Upper lobe of right lung (tissue), 1 donor: Measurements from ENCODE around the gene PDIA4. TPM values are rescaled to one million over a fixed set of nuclear protein-coding genes. Genes with fewer than 3 reads are reported as not detected.
A peak's percentile ranks its signal among the peaks of the same experiment; 100 is the strongest.
"Not testable (repeated sequence)": the region's sequence is repeated elsewhere in the genome, so short reads cannot be mapped to it uniquely, and the experiment has no call there.

Experiments
- ATAC-seq: fragments of 200-7000 bp; cut with Tn5 transposase; one replicate; pipeline ENCODE4 v1.9.1; 2020; ENCODE audit warnings: mild to moderate bottlenecking, moderate library complexity
- DNase-seq: peaks from one replicate; pipeline ENCODE4 v3.0.0-alpha.2; 2020
- H3K27ac ChIP-seq: fragments of 200-600 bp; one replicate; pipeline ENCODE4 v1.8.0; 2022
- H3K27me3 ChIP-seq: fragments of 200-600 bp; one replicate; pipeline ENCODE4 v1.8.0; 2022; ENCODE audit warnings: mild to moderate bottlenecking
- H3K36me3 ChIP-seq: fragments of 200-600 bp; one replicate; pipeline ENCODE4 v1.8.0; 2022
- H3K4me1 ChIP-seq: fragments of 200-600 bp; one replicate; pipeline ENCODE4 v1.8.0; 2022
- H3K4me3 ChIP-seq: fragments of 200-600 bp; one replicate; pipeline ENCODE4 v1.8.0; 2022; ENCODE audit warnings: mild to moderate bottlenecking
- H3K9me3 ChIP-seq: fragments of 200-600 bp; one replicate; pipeline ENCODE4 v1.8.0; 2022
- intact Hi-C: fragments of 100-400 bp; cut with DNase I; formaldehyde crosslinking; loops from one replicate; pipeline ENCODE4 v1.11.0; 2022
- total RNA-seq: library from RNA; stranded (reverse); fragmentation: NEBNext Ultra II Directional; extraction: Animal tissue kit (Norgen Biotek cat#: 25700); gene quantifications from one replicate; pipeline ENCODE4 v1.2.1, GENCODE V29; 2021
- TF ChIP-seq, protein P1 (sequence below): fragments of 200-600 bp; IDR thresholded peaks from one replicate; pipeline ENCODE4 v1.8.0; 2022; ENCODE audit warnings: antibody characterized with exemption
- donor health status: DM: no; HTN: yes; CAD: no; lungs with severe emphysema.

Gene PDIA4
- total RNA-seq, 1 donor from 2014 or later = 117 TPM

- intact Hi-C loops = loop anchor here (10.0 kb wide), 1 partner anchor 67 kb away; no protein-coding TSS in a partner anchor
- Histone ChIP-seq H3K36me3 (peaks cover 39% of the 10 kb centered on the region), H3K4me3 (no peak overlapping the region), H3K4me1 (no peaks in the 10 kb centered on the region), H3K9me3 (no peaks in the 10 kb centered on the region), H3K27ac (no peak overlapping the region), H3K27me3 (no peaks in the 10 kb centered on the region)
- TF ChIP-seq, protein P1, sequence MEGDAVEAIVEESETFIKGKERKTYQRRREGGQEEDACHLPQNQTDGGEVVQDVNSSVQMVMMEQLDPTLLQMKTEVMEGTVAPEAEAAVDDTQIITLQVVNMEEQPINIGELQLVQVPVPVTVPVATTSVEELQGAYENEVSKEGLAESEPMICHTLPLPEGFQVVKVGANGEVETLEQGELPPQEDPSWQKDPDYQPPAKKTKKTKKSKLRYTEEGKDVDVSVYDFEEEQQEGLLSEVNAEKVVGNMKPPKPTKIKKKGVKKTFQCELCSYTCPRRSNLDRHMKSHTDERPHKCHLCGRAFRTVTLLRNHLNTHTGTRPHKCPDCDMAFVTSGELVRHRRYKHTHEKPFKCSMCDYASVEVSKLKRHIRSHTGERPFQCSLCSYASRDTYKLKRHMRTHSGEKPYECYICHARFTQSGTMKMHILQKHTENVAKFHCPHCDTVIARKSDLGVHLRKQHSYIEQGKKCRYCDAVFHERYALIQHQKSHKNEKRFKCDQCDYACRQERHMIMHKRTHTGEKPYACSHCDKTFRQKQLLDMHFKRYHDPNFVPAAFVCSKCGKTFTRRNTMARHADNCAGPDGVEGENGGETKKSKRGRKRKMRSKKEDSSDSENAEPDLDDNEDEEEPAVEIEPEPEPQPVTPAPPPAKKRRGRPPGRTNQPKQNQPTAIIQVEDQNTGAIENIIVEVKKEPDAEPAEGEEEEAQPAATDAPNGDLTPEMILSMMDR = peak; percentile 18
- ATAC-seq (peak; percentile 73), DNase-seq (no peak)
Observed at GRCh38 chr7:149071641-149072437, 43.5 kb upstream of the PDIA4 start.

- Histone ChIP-seq H3K27ac (no peak overlapping the region), H3K36me3 (peaks cover 36% of the 10 kb centered on the region), H3K4me3 (no peak overlapping the region), H3K27me3 (no peaks in the 10 kb centered on the region), H3K9me3 (no peaks in the 10 kb centered on the region), H3K4me1 (no peaks in the 10 kb centered on the region)
- TF ChIP-seq, protein P1 = no peak
- DNase-seq (no peak), ATAC-seq (peak; percentile 29)
- intact Hi-C loops = loop anchor here (10.0 kb wide), 1 partner anchor 66 kb away; no protein-coding TSS in a partner anchor
Observed at GRCh38 chr7:149071182-149071635, 42.9 kb upstream of the PDIA4 start.

GRCh38 chr7:149070372-149071125, 42.2 kb upstream of the PDIA4 start:
- no peak for ATAC-seq
- Histone ChIP-seq H3K36me3 (peaks cover 36% of the 10 kb centered on the region), H3K27ac (no peak overlapping the region), H3K9me3 (no peaks in the 10 kb centered on the region), H3K4me1 (no peaks in the 10 kb centered on the region), H3K27me3 (no peaks in the 10 kb centered on the region), H3K4me3 (no peak overlapping the region)
- TF ChIP-seq, protein P1 = no peak
- intact Hi-C loops = loop anchor here (10.0 kb wide), 1 partner anchor 66 kb away; no protein-coding TSS in a partner anchor
- DNase-seq = no peak

DNA sequence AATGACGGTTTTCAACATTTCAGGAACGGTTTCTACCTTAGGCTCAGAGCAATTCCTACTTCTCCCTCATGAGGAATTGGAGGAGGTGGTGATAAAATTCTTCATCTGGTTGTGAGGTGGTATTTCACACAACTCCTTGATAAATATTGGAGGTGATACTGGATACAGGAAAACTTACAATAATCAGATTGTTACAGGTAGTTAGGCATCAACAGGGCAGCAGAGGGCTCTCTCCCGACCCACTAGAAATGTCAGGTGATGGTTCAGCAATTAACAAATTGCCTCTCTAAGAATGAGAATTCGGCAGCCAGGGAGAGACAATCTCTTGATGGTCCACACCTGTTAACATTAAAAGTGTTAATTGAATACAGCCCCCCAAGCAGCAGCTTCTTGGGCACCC, 39.6 kb upstream of the PDIA4 start:
- ATAC-seq = no peak
- no peak for DNase-seq
- TF ChIP-seq, protein P1 = no peak
- no peaks in the 10 kb centered on the region for H3K4me1 ChIP-seq
- no peaks in the 10 kb centered on the region for H3K9me3 ChIP-seq
- H3K27ac ChIP-seq = no peak overlapping the region
- no peak overlapping the region for H3K4me3 ChIP-seq
- intact Hi-C loops = no loop called here
- H3K27me3 ChIP-seq = no peaks in the 10 kb centered on the region
- peaks cover 35% of the 10 kb centered on the region for H3K36me3 ChIP-seq

DNA sequence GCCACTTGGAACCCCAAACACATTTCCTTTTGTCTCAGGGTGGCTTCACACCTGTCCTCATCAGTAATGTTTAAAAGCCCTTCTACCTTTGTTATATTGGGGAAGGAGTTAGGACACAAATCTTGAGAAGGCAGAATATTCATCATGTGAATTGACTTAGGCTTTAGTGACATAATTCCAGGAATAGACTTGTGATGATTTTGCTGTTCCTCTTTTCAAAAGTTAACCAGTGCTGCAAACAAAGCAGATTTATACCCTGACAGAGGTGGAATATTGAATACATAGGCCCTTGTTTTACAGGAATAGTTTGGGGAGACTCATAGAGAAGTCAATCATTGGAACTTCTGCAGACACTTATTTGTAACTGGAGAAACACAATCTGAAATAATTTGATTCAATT, 35.2 kb upstream of the PDIA4 start:
- no peak for ATAC-seq
- no peaks in the 10 kb centered on the region for H3K4me1 ChIP-seq
- no peak overlapping the region for H3K4me3 ChIP-seq
- no peak for DNase-seq
- H3K9me3 ChIP-seq = no peaks in the 10 kb centered on the region
- TF ChIP-seq, protein P1 = no peak
- peaks cover 7% of the 10 kb centered on the region for H3K36me3 ChIP-seq
- intact Hi-C loops = no loop called here
- H3K27ac ChIP-seq = no peak overlapping the region
- H3K27me3 ChIP-seq = no peaks in the 10 kb centered on the region

DNA sequence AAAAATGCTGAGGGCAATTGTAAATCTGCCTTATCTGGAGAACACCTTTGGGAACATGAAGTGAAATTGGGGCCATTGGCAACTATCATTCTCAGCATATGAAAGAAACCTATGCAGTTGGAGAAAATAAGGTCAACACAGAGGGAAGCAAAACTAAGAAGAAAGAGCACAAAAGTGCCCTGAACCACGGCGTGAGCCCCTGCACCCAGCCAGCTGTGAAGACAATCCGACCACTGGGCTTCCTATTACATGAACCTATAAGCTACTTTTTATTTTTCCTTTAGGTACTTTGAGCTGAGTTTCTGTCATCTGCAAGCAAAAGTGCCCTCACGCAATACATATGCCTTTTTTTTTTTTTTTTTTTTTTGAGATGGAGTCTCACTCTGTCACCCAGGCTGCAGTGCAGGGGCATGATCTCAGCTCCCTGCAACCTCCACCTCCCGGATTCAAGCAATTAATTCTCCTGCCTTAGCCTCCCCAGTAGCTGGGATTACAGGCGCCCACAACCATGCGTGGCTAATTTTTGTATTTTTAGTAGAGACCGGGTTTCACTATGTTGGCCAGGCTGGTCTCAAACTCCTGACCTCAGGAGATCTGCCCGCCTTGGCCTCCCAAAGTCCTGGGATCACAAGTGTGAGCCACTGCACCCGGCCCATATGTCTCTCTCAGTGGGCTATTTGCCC, 34.1 kb upstream of the PDIA4 start:
- intact Hi-C loops, H3K4me3 ChIP-seq: not testable (repeated sequence)

More for the DNA sequence above, 34.1 kb upstream of the PDIA4 start:
- H3K36me3 ChIP-seq, H3K27ac ChIP-seq, DNase-seq, ATAC-seq, H3K9me3 ChIP-seq, H3K27me3 ChIP-seq, H3K4me1 ChIP-seq: not testable (repeated sequence)
